ENCODE measurements around the gene AGBL4.
"Not testable (repeated sequence)": the region's sequence is repeated elsewhere in the genome, so short reads cannot be mapped to it uniquely, and the experiment has no call there.

Gene AGBL4

GRCh38 chr1:49293016-49293415, 730.7 kb downstream of the AGBL4 start:
- no peak for TF ChIP-seq CSRNP3 (CRISPR knock-in tag; IDR thresholded peaks at IDR 0.05)
- TF ChIP-seq PPARA (CRISPR knock-in tag; IDR thresholded peaks at IDR 0.05; ENCODE audit: borderline replicate concordance): no peak
- ATAC-seq: no peak

- not testable (repeated sequence) for ATAC-seq
These were observed 766.3 kb downstream of the AGBL4 start for GRCh38 chr1:49257211-49258049.

- no peak for TF ChIP-seq BACH2 (CRISPR knock-in tag; IDR thresholded peaks at IDR 0.05; ENCODE audit: borderline replicate concordance)
- no peak for TF ChIP-seq GLIS3 (CRISPR knock-in tag; IDR thresholded peaks at IDR 0.05)
- TF ChIP-seq OSR1 (CRISPR knock-in tag; IDR thresholded peaks at IDR 0.05): no peak
- TF ChIP-seq ZFP30 (CRISPR knock-in tag; IDR thresholded peaks at IDR 0.05): no peak
- no peak for TF ChIP-seq CREB5 (CRISPR knock-in tag; IDR thresholded peaks at IDR 0.05; ENCODE audit: low read depth)
- no peak for TF ChIP-seq RARB (CRISPR knock-in tag; IDR thresholded peaks at IDR 0.05)
- TF ChIP-seq ZFP3 (CRISPR knock-in tag; IDR thresholded peaks at IDR 0.05): no peak
- no peak for TF ChIP-seq ESRRG (CRISPR knock-in tag; IDR thresholded peaks at IDR 0.05)
- TF ChIP-seq, protein P1, sequence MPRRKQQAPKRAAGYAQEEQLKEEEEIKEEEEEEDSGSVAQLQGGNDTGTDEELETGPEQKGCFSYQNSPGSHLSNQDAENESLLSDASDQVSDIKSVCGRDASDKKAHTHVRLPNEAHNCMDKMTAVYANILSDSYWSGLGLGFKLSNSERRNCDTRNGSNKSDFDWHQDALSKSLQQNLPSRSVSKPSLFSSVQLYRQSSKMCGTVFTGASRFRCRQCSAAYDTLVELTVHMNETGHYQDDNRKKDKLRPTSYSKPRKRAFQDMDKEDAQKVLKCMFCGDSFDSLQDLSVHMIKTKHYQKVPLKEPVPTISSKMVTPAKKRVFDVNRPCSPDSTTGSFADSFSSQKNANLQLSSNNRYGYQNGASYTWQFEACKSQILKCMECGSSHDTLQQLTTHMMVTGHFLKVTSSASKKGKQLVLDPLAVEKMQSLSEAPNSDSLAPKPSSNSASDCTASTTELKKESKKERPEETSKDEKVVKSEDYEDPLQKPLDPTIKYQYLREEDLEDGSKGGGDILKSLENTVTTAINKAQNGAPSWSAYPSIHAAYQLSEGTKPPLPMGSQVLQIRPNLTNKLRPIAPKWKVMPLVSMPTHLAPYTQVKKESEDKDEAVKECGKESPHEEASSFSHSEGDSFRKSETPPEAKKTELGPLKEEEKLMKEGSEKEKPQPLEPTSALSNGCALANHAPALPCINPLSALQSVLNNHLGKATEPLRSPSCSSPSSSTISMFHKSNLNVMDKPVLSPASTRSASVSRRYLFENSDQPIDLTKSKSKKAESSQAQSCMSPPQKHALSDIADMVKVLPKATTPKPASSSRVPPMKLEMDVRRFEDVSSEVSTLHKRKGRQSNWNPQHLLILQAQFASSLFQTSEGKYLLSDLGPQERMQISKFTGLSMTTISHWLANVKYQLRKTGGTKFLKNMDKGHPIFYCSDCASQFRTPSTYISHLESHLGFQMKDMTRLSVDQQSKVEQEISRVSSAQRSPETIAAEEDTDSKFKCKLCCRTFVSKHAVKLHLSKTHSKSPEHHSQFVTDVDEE (CRISPR knock-in tag; IDR thresholded peaks at IDR 0.05): no peak
- no peak for TF ChIP-seq ZNF8 (CRISPR knock-in tag; IDR thresholded peaks at IDR 0.05)
- TF ChIP-seq ZNF565 (CRISPR knock-in tag; conservative IDR thresholded peaks at IDR 0.05; ENCODE audit: low read depth): no peak
- TF ChIP-seq ZC3H10 (CRISPR knock-in tag; IDR thresholded peaks at IDR 0.05): no peak
These were observed 770.8 kb downstream of the AGBL4 start for GRCh38 chr1:49252917-49253316.

DNA sequence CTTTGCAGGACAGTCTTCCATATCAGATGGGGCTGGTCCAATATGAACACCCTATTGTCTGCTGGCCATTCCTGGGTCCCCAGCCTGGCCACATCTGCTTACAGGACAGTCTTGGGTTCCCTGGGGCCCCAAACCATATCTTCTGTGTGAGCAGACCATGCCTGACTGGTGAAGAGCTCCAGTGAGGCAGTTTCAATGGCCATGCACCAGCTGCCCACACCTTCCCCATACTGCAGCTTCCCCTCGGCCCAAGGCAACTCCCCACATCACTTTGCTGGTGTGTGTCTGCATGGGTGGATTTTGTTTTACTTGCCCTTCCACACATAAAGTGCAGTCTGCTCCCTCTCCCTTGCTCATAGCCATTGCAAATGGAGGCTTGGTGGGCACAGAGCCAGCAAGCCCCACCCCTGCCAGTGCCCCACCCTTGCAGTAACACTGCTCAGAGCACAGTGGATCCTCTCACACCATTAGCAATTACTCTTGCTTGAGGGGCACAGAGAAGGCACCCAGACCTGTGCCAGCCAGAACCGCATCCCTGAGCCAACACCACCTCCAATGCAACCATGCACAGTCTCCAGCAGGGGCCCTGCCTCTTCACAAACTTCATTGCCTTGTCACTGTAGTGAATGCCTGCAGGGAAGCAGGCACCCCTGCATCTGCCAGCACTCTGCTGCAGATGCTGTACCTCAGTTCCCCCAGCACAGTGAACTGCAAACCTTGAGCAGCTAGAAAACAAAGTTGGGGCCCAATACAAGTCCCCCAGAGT, 772.6 kb downstream of the AGBL4 start:
- ATAC-seq: no peak
- TF ChIP-seq GLIS3 (CRISPR knock-in tag; IDR thresholded peaks at IDR 0.05): no peak

More at GRCh38 chr1:49252917-49253316, 770.8 kb downstream of the AGBL4 start:
- ATAC-seq: no peak

DNA sequence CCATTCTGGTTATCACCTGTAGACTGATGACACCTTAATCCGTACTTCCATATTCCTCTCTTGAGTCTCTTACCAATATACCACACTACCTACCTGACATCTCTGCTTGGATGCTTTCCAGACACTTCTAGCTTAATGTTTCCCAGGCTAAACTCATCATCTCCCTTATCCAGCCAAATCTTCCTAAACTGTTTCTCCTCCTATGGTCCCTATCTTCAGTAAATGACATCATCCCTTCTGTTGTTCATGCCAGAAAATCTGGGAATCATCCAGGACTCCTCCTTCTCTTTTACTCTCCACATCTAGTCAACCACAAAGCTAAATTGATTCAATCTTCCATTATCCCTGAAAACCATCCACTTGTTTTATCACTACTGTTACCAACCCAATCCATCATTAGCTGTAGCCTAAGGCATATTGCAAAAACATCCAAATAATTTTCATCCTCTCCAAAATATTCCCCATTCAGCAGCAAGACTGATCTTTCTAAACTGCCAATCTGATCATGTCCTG, 783.0 kb downstream of the AGBL4 start:
- no peak; the same call in 2 of the 3 replicates for ATAC-seq
- TF ChIP-seq ZFP30 (CRISPR knock-in tag; IDR thresholded peaks at IDR 0.05) (peak; percentile 65), GLIS3 (CRISPR knock-in tag; IDR thresholded peaks at IDR 0.05) (no peak), CSDC2 (CRISPR knock-in tag; IDR thresholded peaks at IDR 0.05) (no peak), ARNTL (CRISPR knock-in tag; IDR thresholded peaks at IDR 0.05; ENCODE audit: borderline replicate concordance, low read depth) (no peak), ZNF565 (CRISPR knock-in tag; conservative IDR thresholded peaks at IDR 0.05; ENCODE audit: low read depth) (no peak), PPARA (CRISPR knock-in tag; IDR thresholded peaks at IDR 0.05; ENCODE audit: borderline replicate concordance) (no peak), ZNF8 (CRISPR knock-in tag; IDR thresholded peaks at IDR 0.05) (no peak), ZC3H10 (CRISPR knock-in tag; IDR thresholded peaks at IDR 0.05) (no peak), ESRRG (CRISPR knock-in tag; IDR thresholded peaks at IDR 0.05) (no peak), ZFP3 (CRISPR knock-in tag; IDR thresholded peaks at IDR 0.05) (no peak), CSRNP3 (CRISPR knock-in tag; IDR thresholded peaks at IDR 0.05) (no peak), TCF4 (CRISPR knock-in tag; IDR thresholded peaks at IDR 0.05; ENCODE audit: borderline replicate concordance) (0 out of 2 replicates have a peak, but pooled peaks have one; percentile 40), TOX (CRISPR knock-in tag; IDR thresholded peaks at IDR 0.05; ENCODE audit: borderline replicate concordance) (no peak), OSR1 (CRISPR knock-in tag; IDR thresholded peaks at IDR 0.05) (no peak), ISL1 (CRISPR knock-in tag; IDR thresholded peaks at IDR 0.05) (peak; percentile 61)
- TF ChIP-seq, protein P2, sequence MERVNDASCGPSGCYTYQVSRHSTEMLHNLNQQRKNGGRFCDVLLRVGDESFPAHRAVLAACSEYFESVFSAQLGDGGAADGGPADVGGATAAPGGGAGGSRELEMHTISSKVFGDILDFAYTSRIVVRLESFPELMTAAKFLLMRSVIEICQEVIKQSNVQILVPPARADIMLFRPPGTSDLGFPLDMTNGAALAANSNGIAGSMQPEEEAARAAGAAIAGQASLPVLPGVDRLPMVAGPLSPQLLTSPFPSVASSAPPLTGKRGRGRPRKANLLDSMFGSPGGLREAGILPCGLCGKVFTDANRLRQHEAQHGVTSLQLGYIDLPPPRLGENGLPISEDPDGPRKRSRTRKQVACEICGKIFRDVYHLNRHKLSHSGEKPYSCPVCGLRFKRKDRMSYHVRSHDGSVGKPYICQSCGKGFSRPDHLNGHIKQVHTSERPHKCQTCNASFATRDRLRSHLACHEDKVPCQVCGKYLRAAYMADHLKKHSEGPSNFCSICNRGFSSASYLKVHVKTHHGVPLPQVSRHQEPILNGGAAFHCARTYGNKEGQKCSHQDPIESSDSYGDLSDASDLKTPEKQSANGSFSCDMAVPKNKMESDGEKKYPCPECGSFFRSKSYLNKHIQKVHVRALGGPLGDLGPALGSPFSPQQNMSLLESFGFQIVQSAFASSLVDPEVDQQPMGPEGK (CRISPR knock-in tag; IDR thresholded peaks at IDR 0.05; ENCODE audit: borderline replicate concordance): no peak
